ENCODE results near the gene ATP6V1G2.
"Not testable (repeated sequence)": the region's sequence is repeated elsewhere in the genome, so short reads cannot be mapped to it uniquely, and the experiment has no call there.

Gene ATP6V1G2

GRCh38 chr6:31529329-31530150 is 16.9 kb downstream of the ATP6V1G2 start:
- DNase-seq (ENCODE audit: low read depth) = no peak

- DNase-seq (ENCODE audit: low read depth) = no peak
Measured at GRCh38 chr6:31528821-31529328, 17.5 kb downstream of the ATP6V1G2 start, which contains the start of gene MCCD1. TSS of gene MCCD1 (plus strand) at chr6:31528962. CDS start at chr6:31529015, 53 bp downstream.

DNA sequence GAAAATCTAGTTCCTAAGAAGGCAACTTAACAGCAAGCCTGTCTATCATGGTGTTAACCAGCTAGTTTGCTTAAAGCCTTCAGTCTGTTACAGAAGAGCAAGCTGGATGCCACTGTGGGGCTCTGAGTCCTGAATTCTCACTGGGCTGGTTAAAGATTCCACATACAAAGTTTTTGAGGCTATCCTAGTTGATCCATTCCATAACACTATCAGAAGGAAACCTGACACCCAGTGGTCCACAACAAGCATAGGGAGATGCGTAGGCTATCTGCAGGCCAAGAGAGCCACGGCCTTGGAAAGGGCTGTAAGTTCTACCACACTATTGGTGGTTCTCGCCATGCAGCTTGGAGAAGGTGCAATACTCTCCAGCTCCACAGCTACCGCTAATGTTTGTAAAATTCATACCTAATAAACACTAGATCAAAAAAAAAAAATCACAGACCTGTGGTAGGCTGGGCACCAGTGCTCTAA is 18.1 kb downstream of the ATP6V1G2 start:
- DNase-seq (ENCODE audit: low read depth) = no peak

DNA sequence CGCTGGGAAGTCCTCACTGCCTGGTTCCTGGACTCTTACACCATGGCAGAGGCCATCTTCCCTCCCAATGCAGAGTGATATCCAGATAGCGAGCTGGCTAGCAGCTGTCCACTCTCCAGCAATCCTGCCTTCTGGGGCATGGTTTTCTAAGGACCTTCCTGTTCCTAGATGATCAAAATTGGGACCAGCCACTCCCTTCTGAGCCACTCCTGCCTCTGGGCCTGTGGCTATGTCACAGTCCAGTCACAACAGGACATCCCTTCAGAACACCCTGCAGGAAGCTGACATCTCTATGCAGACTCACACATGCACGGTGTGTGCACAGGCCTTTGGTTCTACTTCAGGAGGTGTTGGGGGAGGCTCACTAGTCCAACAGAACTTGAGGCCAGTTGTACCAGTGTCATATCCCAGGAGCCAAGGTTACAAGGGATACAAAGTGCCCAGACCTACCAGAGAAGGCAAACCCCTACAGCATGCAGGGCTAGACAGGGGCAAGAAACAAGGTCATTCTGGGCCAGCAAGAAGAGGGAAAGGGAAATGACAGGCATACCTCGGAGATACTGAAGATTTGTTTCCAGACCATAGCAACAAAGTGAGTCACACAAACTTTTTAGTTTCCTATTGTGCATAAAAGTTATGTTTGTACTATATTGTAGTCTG is 20.3 kb downstream of the ATP6V1G2 start:
- DNase-seq (ENCODE audit: low read depth) = no peak

GRCh38 chr6:31525553-31525931 is 20.9 kb downstream of the ATP6V1G2 start:
- DNase-seq (ENCODE audit: low read depth) = no peak

DNA sequence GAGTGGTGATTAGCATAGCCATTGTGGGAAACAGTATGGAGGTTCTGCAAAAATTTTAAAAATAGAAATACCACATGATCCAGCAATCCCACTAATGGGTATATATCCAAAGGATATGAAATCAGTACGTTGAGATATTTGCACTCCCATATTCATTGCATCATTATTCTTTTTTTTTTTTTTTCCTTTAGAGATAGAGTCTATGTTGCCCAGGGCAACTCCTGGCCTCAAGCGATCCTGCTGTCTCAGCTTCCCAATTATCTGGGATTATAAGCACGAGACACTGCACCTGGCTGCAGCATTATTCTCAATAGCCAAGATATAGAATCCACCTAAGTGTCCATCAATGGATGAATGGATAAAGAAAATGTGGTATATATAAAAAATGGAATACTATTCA is 24.6 kb downstream of the ATP6V1G2 start:
- no peak for DNase-seq (ENCODE audit: low read depth)

DNA sequence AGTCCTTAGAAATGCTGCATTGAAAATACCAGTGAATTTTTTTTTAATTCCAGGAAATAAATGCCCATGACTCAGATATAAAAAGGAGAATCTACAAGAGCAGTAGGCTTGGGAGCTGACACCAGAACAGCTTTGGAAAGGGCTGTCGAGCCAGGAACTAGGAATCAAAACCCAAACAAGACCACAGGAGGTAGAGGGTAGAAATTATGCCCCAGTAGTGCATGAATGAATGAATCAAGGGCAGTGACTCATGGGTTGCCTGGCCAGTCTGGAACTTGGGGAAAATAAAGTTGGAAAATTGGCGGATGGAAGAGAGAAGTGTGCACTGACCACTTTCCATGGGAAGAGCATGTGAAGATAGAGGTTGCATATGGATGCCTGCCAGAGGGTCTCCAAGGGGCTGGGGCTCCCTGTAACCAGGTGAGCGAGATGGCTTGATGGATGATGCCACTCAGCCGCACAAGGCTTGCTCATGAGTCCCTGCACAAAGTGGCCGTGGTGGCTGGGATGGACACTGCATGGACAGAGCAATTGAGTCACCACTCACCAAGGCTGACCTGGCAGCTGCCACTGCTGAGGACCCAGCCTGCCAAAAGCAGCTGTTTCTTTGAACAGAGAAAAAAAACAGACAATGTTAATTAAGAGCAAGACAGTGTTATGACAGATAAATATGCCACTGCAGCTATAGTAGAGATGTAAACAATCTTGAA is 32.8 kb downstream of the ATP6V1G2 start:
- no peak for DNase-seq (ENCODE audit: low read depth)

DNA sequence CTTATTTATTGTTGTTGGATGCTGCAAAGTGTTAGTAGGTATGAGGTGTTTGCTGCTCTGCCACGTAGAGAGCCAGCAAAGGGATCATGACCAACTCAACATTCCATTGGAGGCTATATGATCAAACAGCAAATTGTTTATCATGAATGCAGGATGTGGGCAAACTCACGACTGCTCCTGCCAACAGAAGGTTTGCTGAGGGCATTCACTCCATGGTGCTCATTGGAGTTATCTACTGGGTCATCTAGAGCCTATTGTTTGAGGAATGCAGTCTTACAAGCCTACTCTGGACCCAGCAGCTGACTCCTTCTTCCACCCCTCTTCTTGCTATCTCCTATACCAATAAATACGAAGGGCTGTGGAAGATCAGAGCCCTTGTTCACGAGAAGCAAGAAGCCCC is 36.4 kb downstream of the ATP6V1G2 start:
- no peak for DNase-seq (ENCODE audit: low read depth)

GRCh38 chr6:31509036-31509435 is 37.4 kb downstream of the ATP6V1G2 start:
- DNase-seq (ENCODE audit: low read depth) = not testable (repeated sequence)

GRCh38 chr6:31502586-31502985 is 43.8 kb downstream of the ATP6V1G2 start:
- no peak for DNase-seq (ENCODE audit: low read depth)

DNA sequence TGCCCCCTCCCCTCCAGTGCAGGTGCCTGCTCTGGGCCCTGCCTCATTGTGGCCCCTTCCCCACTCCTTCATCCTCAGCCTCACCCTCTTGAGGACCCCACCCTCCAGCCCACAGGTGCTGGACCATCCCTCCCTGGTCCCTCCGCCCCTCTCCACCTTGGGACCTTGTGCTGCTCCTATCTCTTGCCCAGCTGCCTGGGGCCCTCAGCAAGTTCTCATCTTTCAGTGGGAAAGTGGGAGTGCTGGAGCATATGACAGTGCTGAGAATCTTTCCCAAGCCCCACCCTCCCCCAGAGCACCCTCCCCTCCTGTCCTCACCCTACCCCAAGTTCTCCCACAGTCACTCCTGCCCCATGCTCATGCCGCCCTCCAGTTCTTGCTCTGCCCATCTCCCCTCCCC is 46.8 kb downstream of the ATP6V1G2 start:
- not testable (repeated sequence) for DNase-seq (ENCODE audit: low read depth)

DNA sequence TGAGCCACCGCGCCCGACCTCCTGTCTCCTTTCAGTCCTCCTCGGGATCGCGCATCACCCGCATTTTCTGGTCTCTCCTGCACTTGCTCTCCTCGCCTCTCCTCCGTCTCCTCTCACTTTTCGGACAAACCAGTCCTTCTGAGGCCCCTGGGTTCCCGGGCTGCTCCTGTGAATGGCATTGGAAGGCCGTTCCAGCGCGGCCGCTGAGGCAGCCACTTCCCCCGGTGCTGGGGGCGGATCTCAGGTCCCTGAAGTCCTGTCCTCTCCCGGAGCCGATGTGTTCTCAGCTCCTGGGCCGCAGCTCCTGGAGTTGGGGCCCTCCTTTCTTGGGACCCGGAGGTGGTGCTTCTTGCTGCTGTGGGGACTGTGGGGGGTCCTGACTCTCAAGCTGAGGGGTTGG is 47.7 kb downstream of the ATP6V1G2 start:
- DNase-seq (ENCODE audit: low read depth) = no peak

GRCh38 chr6:31497531-31498476 is 48.6 kb downstream of the ATP6V1G2 start, which contains the start of gene MICB:
TSS of gene MICB (plus strand) at chr6:31498145. CDS start at chr6:31498194, 49 bp downstream.
- DNase-seq (ENCODE audit: low read depth) = peak; percentile 78

GRCh38 chr6:31496826-31497225 is 49.6 kb downstream of the ATP6V1G2 start:
- not testable (repeated sequence) for DNase-seq (ENCODE audit: low read depth)

DNA sequence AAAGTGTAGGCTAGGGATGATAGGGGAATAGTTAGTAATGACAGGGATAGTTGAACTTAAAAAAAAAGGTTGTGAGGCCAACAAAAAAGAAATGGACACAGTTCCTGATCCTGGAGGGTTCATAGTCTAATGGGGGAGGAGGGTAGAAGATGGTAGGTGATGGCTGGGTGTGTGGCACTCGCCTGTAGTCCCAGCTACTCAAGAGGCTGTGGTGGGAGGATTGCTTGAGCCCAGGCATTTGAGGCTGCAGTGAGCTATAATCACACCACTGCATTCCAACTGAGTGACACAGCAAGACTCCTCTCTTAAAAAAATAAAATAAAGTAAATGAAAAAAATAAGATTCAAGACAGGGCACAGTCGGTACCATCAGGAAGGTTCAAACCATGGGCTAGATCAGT is 50.8 kb downstream of the ATP6V1G2 start:
- DNase-seq (ENCODE audit: low read depth) = no peak

Measured in activated T-helper 9 cell treated with anti-CD3 and anti-CD28 coated beads, Interleukin-2, amount 50 U/mL, for 16 hours (primary cell).